Neural progenitor cell (in vitro differentiated cells): ENCODE measurements around the gene SKOR1. TPM values are rescaled to one million over a fixed set of nuclear protein-coding genes. Genes with fewer than 3 reads are reported as not detected.

Experiments
- DNase-seq: peaks from one replicate; pipeline ENCODE4 v3.0.0-alpha.2; 2016; ENCODE audit warnings: low spot score
- H2AFZ ChIP-seq: fragments of 200-600 bp; sonication (generic); replicated peaks from 2 replicates; pipeline ENCODE4 v1.6.1; 2016; ENCODE audit warnings: antibody characterized with exemption
- H3F3A ChIP-seq: fragments of 200-600 bp; sonication (generic); 2 replicates; pipeline ENCODE4 v1.6.1; 2016; ENCODE audit warnings: antibody characterized with exemption, low read depth
- H3K27ac ChIP-seq: fragments of 200-600 bp; sonication (generic); 2 replicates; pipeline ENCODE4 v1.5.1; 2016; ENCODE audit warnings: mild to moderate bottlenecking
- H3K27me3 ChIP-seq: fragments of 200-600 bp; sonication (generic); 2 replicates; pipeline ENCODE4 v1.6.1; 2016; ENCODE audit warnings: mild to moderate bottlenecking, moderate library complexity
- H3K36me3 ChIP-seq: fragments of 200-600 bp; sonication (generic); 2 replicates; pipeline ENCODE4 v1.5.1; 2016
- H3K4me1 ChIP-seq: fragments of 200-600 bp; sonication (generic); 2 replicates; pipeline ENCODE4 v1.6.1; 2016; ENCODE audit warnings: mixed run types
- H3K4me2 ChIP-seq: fragments of 200-600 bp; sonication (generic); 2 replicates; pipeline ENCODE4 v1.6.1; 2016
- H3K4me3 ChIP-seq: fragments of 200-600 bp; sonication (generic); 2 replicates; pipeline ENCODE4 v1.5.1; 2016
- H3K79me2 ChIP-seq: fragments of 200-600 bp; sonication (generic); 2 replicates; pipeline ENCODE4 v1.6.1; 2016; ENCODE audit warnings: low read depth
- H3K9ac ChIP-seq: fragments of 200-600 bp; sonication (generic); 2 replicates; pipeline ENCODE4 v1.6.1; 2016
- H3K9me3 ChIP-seq: fragments of 200-600 bp; sonication (generic); 2 replicates; pipeline ENCODE4 v1.5.1; 2016; ENCODE audit warnings: low read depth
- H4K20me1 ChIP-seq: fragments of 200-600 bp; sonication (generic); 2 replicates; pipeline ENCODE4 v1.6.1; 2016; ENCODE audit warnings: low read depth
- H3K27ac Mint-ChIP-seq: 3 replicates; pipeline ENCODE4 v1.8.0; 2021; ENCODE audit warnings: mixed read lengths
- H3K27me3 Mint-ChIP-seq: 2 replicates; pipeline ENCODE4 v1.8.0; 2022; ENCODE audit warnings: low read depth, mild to moderate bottlenecking, inconsistent platforms, moderate library complexity, mixed read lengths; ENCODE audit not compliant: insufficient read depth
- H3K36me3 Mint-ChIP-seq: 3 replicates; pipeline ENCODE4 v1.8.0; 2021; ENCODE audit warnings: mixed read lengths
- H3K4me1 Mint-ChIP-seq: 3 replicates; pipeline ENCODE4 v1.8.0; 2021; ENCODE audit warnings: mixed read lengths
- H3K4me3 Mint-ChIP-seq: 3 replicates; pipeline ENCODE4 v1.8.0; 2021; ENCODE audit warnings: mild to moderate bottlenecking, moderate library complexity, mixed read lengths
- H3K9me3 Mint-ChIP-seq: 3 replicates; pipeline ENCODE4 v1.8.0; 2020; ENCODE audit warnings: mixed read lengths
- CTCF ChIP-seq: fragments of 200-600 bp; sonication (generic); IDR thresholded peaks from 2 replicates; pipeline ENCODE4 v1.5.1; 2017; ENCODE audit warnings: antibody characterized with exemption, mild to moderate bottlenecking
- EZH2 ChIP-seq: fragments of 200-600 bp; sonication (generic); IDR thresholded peaks from 2 replicates; pipeline ENCODE4 v1.6.1; 2017; ENCODE audit warnings: antibody characterized with exemption, mild to moderate bottlenecking, moderate library complexity
- EZH2phosphoT487 ChIP-seq: fragments of 200-600 bp; sonication (generic); IDR thresholded peaks from 2 replicates; pipeline ENCODE4 v1.6.1; 2017; ENCODE audit warnings: antibody characterized with exemption
- total RNA-seq: library from RNA; depleted of rRNA; stranded (reverse); fragments of >200 nt; gene quantifications from 2 replicates; pipeline ENCODE4 v1.2.3, GENCODE V29; 2015; ENCODE audit warnings: low replicate concordance

Gene SKOR1
- total RNA-seq, 1 donor from 2014 or later: 0.51 TPM

DNA sequence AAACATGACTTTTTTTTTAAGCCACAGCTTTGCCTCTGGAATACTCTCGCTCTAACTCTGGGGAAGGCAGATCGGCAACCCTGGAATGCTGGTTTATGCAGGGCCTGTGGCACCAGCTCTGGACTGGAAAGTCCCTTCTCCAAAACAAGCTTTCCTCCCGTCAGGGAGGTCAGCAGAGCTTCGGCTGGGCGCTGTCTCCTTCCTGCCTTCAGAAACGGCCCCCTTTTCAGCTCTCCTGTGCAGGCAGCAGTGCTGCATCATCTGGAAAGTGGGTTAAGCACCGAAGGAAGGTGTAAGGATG, 42.7 kb upstream of the SKOR1 start:
- no peak for TF ChIP-seq CTCF
- TF ChIP-seq EZH2: no peak
- TF ChIP-seq EZH2phosphoT487: no peak
- Mint-ChIP-seq H3K4me1 (peaks cover 67% of the 10 kb centered on the region), H3K27ac (peak overlapping the region; percentile 67), H3K4me3 (peak overlapping the region; percentile 75), H3K36me3 (no peaks in the 10 kb centered on the region), H3K9me3 (no peaks in the 10 kb centered on the region), H3K27me3 (peaks cover 11% of the 10 kb centered on the region)
- H3K27me3 ChIP-seq: no peaks in the 10 kb centered on the region
- H3F3A ChIP-seq: peaks cover 50% of the 10 kb centered on the region
- peak overlapping the region; percentile 97 for H3K27ac ChIP-seq
- peak overlapping the region; percentile 9 for H3K4me3 ChIP-seq
- H3K4me1 ChIP-seq: peaks cover 83% of the 10 kb centered on the region
- no peaks in the 10 kb centered on the region for H3K79me2 ChIP-seq
- no peaks in the 10 kb centered on the region for H3K9me3 ChIP-seq
- H3K36me3 ChIP-seq: no peaks in the 10 kb centered on the region
- peak overlapping the region; percentile 52 for H3K4me2 ChIP-seq
- peak; percentile 69 for DNase-seq
- H3K9ac ChIP-seq: peak overlapping the region; percentile 12
- H2AFZ ChIP-seq: peak overlapping the region; percentile 44
- H4K20me1 ChIP-seq: no peaks in the 10 kb centered on the region

- Histone ChIP-seq H2AFZ (no peak overlapping the region), H3K4me1 (peaks cover 76% of the 10 kb centered on the region), H3K36me3 (no peaks in the 10 kb centered on the region), H3K27me3 (no peaks in the 10 kb centered on the region), H3K9ac (no peak overlapping the region), H3K79me2 (no peaks in the 10 kb centered on the region), H3F3A (peaks cover 50% of the 10 kb centered on the region), H3K4me2 (peak overlapping the region; percentile 52), H3K9me3 (no peaks in the 10 kb centered on the region), H4K20me1 (no peaks in the 10 kb centered on the region), H3K27ac (peak overlapping the region; percentile 97), H3K4me3 (no peak overlapping the region)
- no peaks in the 10 kb centered on the region for H3K9me3 Mint-ChIP-seq
- no peaks in the 10 kb centered on the region for H3K36me3 Mint-ChIP-seq
- TF ChIP-seq EZH2phosphoT487 (no peak), CTCF (no peak), EZH2 (no peak)
- peak overlapping the region; percentile 39 for H3K4me3 Mint-ChIP-seq
- no peak for DNase-seq
- H3K27ac Mint-ChIP-seq: peak overlapping the region; percentile 70
- H3K4me1 Mint-ChIP-seq: peaks cover 63% of the 10 kb centered on the region
- peaks cover 11% of the 10 kb centered on the region for H3K27me3 Mint-ChIP-seq
Measured at GRCh38 chr15:67783303-67783702, 42.0 kb upstream of the SKOR1 start.

DNA sequence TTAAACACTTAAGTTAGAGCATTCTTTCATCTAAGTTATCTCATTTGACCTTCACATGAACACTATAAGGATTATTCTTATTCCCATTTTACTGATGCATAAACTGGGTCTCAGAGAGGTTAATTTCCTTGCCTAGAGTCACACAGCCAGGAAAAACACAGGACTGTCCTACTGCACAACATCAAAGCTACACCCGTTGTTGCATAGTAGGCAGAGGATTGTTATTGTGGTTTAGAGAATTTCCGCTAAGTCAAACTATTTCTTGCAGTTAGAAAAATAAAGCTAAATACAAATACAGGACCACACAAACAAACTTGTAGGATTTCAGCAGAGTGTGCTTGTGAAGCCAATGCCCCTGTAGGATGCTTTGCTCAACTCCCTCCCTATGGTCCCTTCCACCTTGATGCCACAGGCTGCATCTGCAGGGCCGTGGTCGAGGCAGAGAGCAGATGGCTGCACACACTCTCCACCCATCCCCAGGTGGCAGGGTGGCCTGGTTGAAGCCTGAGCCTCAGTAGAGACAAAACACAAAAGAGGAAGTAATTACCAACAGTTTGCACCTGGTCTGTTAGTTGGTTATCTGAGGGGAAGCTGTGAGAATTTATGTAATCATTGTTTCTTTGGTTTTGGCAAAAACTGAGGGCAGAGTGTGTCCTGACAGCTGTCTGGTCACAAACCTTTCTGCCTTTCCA, 41.1 kb upstream of the SKOR1 start:
- Histone ChIP-seq H3K27ac (peak overlapping the region; percentile 97), H3F3A (peaks cover 49% of the 10 kb centered on the region), H3K36me3 (no peaks in the 10 kb centered on the region), H3K4me3 (no peak overlapping the region), H3K4me2 (no peak overlapping the region), H3K27me3 (no peaks in the 10 kb centered on the region), H3K9ac (no peak overlapping the region), H3K4me1 (peaks cover 67% of the 10 kb centered on the region), H3K9me3 (no peaks in the 10 kb centered on the region), H4K20me1 (no peaks in the 10 kb centered on the region), H2AFZ (no peak overlapping the region), H3K79me2 (no peaks in the 10 kb centered on the region)
- no peak for DNase-seq
- Mint-ChIP-seq H3K36me3 (no peaks in the 10 kb centered on the region), H3K4me1 (peaks cover 53% of the 10 kb centered on the region), H3K27me3 (peaks cover 11% of the 10 kb centered on the region), H3K27ac (no peak overlapping the region), H3K4me3 (no peak overlapping the region), H3K9me3 (no peaks in the 10 kb centered on the region)
- TF ChIP-seq EZH2 (no peak), CTCF (no peak), EZH2phosphoT487 (no peak)
